SK-N-SH (cell line): ENCODE results near the gene UBE2E2. TPM values are rescaled to one million over a fixed set of nuclear protein-coding genes. Genes with fewer than 3 reads are reported as not detected.

Experiments
- CTCF ChIA-PET: fragments of 300-600, 350-600 bp; formaldehyde crosslinking; extraction: SDS; loops from one replicate; lab custom pipeline; 2021; lab: Yijun Ruan, JAX
- POLR2A ChIA-PET: fragments of 350-600 bp; sonication (Branson Sonifier 250); formaldehyde crosslinking; extraction: SDS; loops from one replicate; lab custom pipeline; 2020; ENCODE audit warnings: antibody characterized with exemption, inconsistent platforms; lab: Yijun Ruan, JAX
- DNase-seq: peaks from one replicate; pipeline ENCODE4 v3.0.0; 2012
- H2AFZ ChIP-seq: fragments of 200-600 bp; sonication (generic); 2 replicates; pipeline ENCODE4 v1.8.1; 2016; ENCODE audit warnings: antibody characterized with exemption, mild to moderate bottlenecking, low read depth
- H3F3A ChIP-seq: fragments of 200-600 bp; sonication (generic); replicated peaks from 2 replicates; pipeline ENCODE3; 2016; ENCODE audit warnings: antibody characterized with exemption, mild to moderate bottlenecking; ENCODE audit not compliant: insufficient read depth
- H3K27ac ChIP-seq, 2 experiments: fragments of 200-500 bp in 1 of 2; fragments of 200-600 bp in 1 of 2; sonication (Bioruptor generic) in 1 of 2; sonication (generic), shearing (Covaris generic) in 1 of 2; 2 replicates each; pipeline versions ENCODE4 v1.5.1 to v1.6.1; 2014 to 2016; ENCODE audit warnings: low read depth in 2 of 2, inconsistent platforms in 1 of 2, low read length in 1 of 2, mild to moderate bottlenecking in 1 of 2, mixed read lengths in 1 of 2
- H3K27me3 ChIP-seq: fragments of 200-600 bp; sonication (generic), shearing (Covaris generic); 2 replicates; pipeline ENCODE4 v1.6.1; 2016; ENCODE audit warnings: mixed run types; ENCODE audit not compliant: insufficient read depth
- H3K36me3 ChIP-seq, 2 experiments: fragments of 200-500 bp in 1 of 2; fragments of 200-600 bp in 1 of 2; sonication (Bioruptor generic) in 1 of 2; sonication (generic) in 1 of 2; replicated peaks in 1 of 2; 2 replicates each; pipeline versions ENCODE3 to v1.5.1; 2014 to 2016; ENCODE audit warnings: low read length in 1 of 2, mild to moderate bottlenecking in 1 of 2; ENCODE audit not compliant: insufficient read depth in 2 of 2, control insufficient read depth in 1 of 2
- H3K4me1 ChIP-seq, 2 experiments: fragments of 200-500 bp in 1 of 2; fragments of 200-600 bp in 1 of 2; sonication (Bioruptor generic) in 1 of 2; sonication (generic), shearing (Covaris generic) in 1 of 2; 2 replicates each; pipeline versions ENCODE4 v1.5.1 to v1.6.1; 2014 to 2016; ENCODE audit warnings: low read depth in 1 of 2, low read length in 1 of 2, mixed run types in 1 of 2; ENCODE audit not compliant: insufficient read depth in 2 of 2, control insufficient read depth in 1 of 2
- H3K4me2 ChIP-seq: fragments of 200-600 bp; sonication (generic), shearing (Covaris generic); 2 replicates; pipeline ENCODE4 v1.6.1; 2017; ENCODE audit warnings: mixed run types
- H3K4me3 ChIP-seq, 2 experiments: fragments of 200-500 bp in 1 of 2; fragments of 200-600 bp in 1 of 2; sonication (Bioruptor generic) in 1 of 2; sonication (generic), shearing (Covaris generic) in 1 of 2; 2 replicates each; pipeline versions ENCODE4 v1.5.1 to v1.8.1; 2014 to 2016; ENCODE audit warnings: low read depth in 2 of 2, inconsistent platforms in 1 of 2, low read length in 1 of 2, mild to moderate bottlenecking in 1 of 2, mixed read lengths in 1 of 2, moderate library complexity in 1 of 2
- H3K79me2 ChIP-seq: fragments of 200-600 bp; sonication (generic); 2 replicates; pipeline ENCODE4 v1.8.1; 2017; ENCODE audit warnings: mild to moderate bottlenecking; ENCODE audit not compliant: insufficient read depth
- H3K9ac ChIP-seq: fragments of 200-600 bp; sonication (generic); 2 replicates; pipeline ENCODE4 v1.6.1; 2017; ENCODE audit warnings: mixed run types
- H3K9me2 ChIP-seq: fragments of 200-600 bp; sonication (generic); 2 replicates; pipeline ENCODE4 v1.6.1; 2017; ENCODE audit warnings: mixed run types
- H3K9me3 ChIP-seq: fragments of 200-600 bp; sonication (generic); 2 replicates; pipeline ENCODE4 v1.6.1; 2017; ENCODE audit warnings: mixed run types, mild to moderate bottlenecking, moderate library complexity
- H4K20me1 ChIP-seq: fragments of 200-600 bp; sonication (generic); 2 replicates; pipeline ENCODE4 v1.6.1; 2017; ENCODE audit warnings: mild to moderate bottlenecking, mixed run types; ENCODE audit not compliant: insufficient read depth
- CTCF ChIP-seq: fragments of 200-600 bp; sonication (generic); IDR thresholded peaks from 2 replicates; pipeline ENCODE4 v1.6.1; 2017; ENCODE audit warnings: antibody characterized with exemption, mild to moderate bottlenecking, moderate library complexity
- FOXM1 ChIP-seq: IDR thresholded peaks from 2 replicates; pipeline ENCODE4 v1.4.0; 2012; ENCODE audit warnings: low read depth, mild to moderate bottlenecking
- GABPA ChIP-seq: IDR thresholded peaks from 2 replicates; pipeline ENCODE4 v1.4.0; 2012; ENCODE audit warnings: low read depth, mild to moderate bottlenecking
- IRF3 ChIP-seq: fragments of 150-350 bp; IDR thresholded peaks from 2 replicates; pipeline ENCODE4 v1.6.1; 2016; ENCODE audit warnings: mild to moderate bottlenecking, low read depth, low read length
- JUND ChIP-seq: IDR thresholded peaks from 2 replicates; pipeline ENCODE4 v1.4.0; 2012
- MAX ChIP-seq: IDR thresholded peaks from 2 replicates; pipeline ENCODE4 v1.4.0; 2012; ENCODE audit warnings: low read depth
- NRF1 ChIP-seq: IDR thresholded peaks from 2 replicates; pipeline ENCODE4 v1.6.1; 2012; ENCODE audit warnings: low read depth, mild to moderate bottlenecking, low read length
- PBX3 ChIP-seq: IDR thresholded peaks from 2 replicates; pipeline ENCODE4; 2012
- RAD21 ChIP-seq: IDR thresholded peaks from 2 replicates; pipeline ENCODE4 v1.6.1; 2012; ENCODE audit warnings: mild to moderate bottlenecking, low read length
- RCOR1 ChIP-seq: fragments of 150-350 bp; IDR thresholded peaks from 2 replicates; pipeline ENCODE4 v1.6.1; 2017; ENCODE audit warnings: antibody characterized with exemption, low read length
- SMC3 ChIP-seq: IDR thresholded peaks from 2 replicates; pipeline ENCODE4 v1.6.1; 2012; ENCODE audit warnings: low read depth, low read length, improper control_type of control experiment
- TAF1 ChIP-seq: IDR thresholded peaks from 2 replicates; pipeline ENCODE4 v1.6.1; 2012; ENCODE audit warnings: low read depth, mild to moderate bottlenecking, low read length, moderate library complexity, borderline replicate concordance
- TCF12 ChIP-seq: IDR thresholded peaks from 2 replicates; pipeline ENCODE4 v1.4.0; 2012
- USF1 ChIP-seq: IDR thresholded peaks from 2 replicates; pipeline ENCODE4 v1.4.0; 2012; ENCODE audit warnings: low read depth, borderline replicate concordance
- USF2 ChIP-seq: fragments of 150-350 bp; IDR thresholded peaks from 2 replicates; pipeline ENCODE4 v1.6.1; 2017; ENCODE audit warnings: antibody characterized with exemption, low read length, low read depth, borderline replicate concordance
- ZBTB33 ChIP-seq: IDR thresholded peaks from 2 replicates; pipeline ENCODE4 v1.4.0; 2012; ENCODE audit warnings: low read depth, borderline replicate concordance
- WGBS: methylation state at CpG from one replicate; pipeline ENCODE4 v1.1.6; 2017; ENCODE audit warnings: low lambda C conversion rate; 5-methylcytosine and 5-hydroxymethylcytosine counted together
- polyA plus RNA-seq, 3 experiments: library from polyadenylated mRNA; depleted of rRNA; stranded (reverse); fragments of >200 nt; gene quantifications; 2 replicates each; pipeline ENCODE4 v1.2.3, GENCODE V29; 2012

UBE2E2 gene
- polyA plus RNA-seq, 1 of the 3 experiments (the other 2 are of a cell fraction) = 46.4 TPM

- no peak for DNase-seq
- Histone ChIP-seq H3K36me3 (no peaks in the 10 kb centered on the region), H3K27ac (no peak overlapping the region), H3K79me2 (no peaks in the 10 kb centered on the region), H2AFZ (no peak overlapping the region), H3K9me3 (no peaks in the 10 kb centered on the region), H3K4me1 (no peaks in the 10 kb centered on the region; a peak in 1 of 4 replicates), H3K4me2 (no peak overlapping the region), H3F3A (no peaks in the 10 kb centered on the region), H3K9ac (no peak overlapping the region), H3K27me3 (no peaks in the 10 kb centered on the region), H3K4me3 (no peak overlapping the region), H3K9me2 (no peaks in the 10 kb centered on the region), H4K20me1 (no peaks in the 10 kb centered on the region)
- ChIA-PET CTCF (interaction anchor here (2.1 kb wide), 1 partner anchor 17 kb away, joined by 7 read pairs; no protein-coding TSS in a partner anchor), POLR2A (no interaction called here)
- WGBS = 100% methylated on average over 3 of the region's 3 CpGs
- no peak for TF ChIP-seq MAX
These were observed 222.3 kb downstream of the UBE2E2 start for GRCh38 chr3:23425410-23425809.

- Histone ChIP-seq H3K27me3 (no peaks in the 10 kb centered on the region), H3K4me2 (no peak overlapping the region), H3K4me3 (no peak overlapping the region), H3K27ac (peak overlapping the region in 1 of 2 experiments; percentile 10; a peak in 1 of 4 replicates), H3K9me2 (0 out of 2 replicates have a peak, but pooled peaks cover 3% of the 10 kb centered on the region), H3K36me3 (no peaks in the 10 kb centered on the region), H4K20me1 (no peaks in the 10 kb centered on the region), H2AFZ (no peak overlapping the region), H3F3A (peaks cover 7% of the 10 kb centered on the region), H3K4me1 (no peaks in the 10 kb centered on the region; a peak in 1 of 4 replicates), H3K9ac (no peak overlapping the region), H3K79me2 (peaks cover 8% of the 10 kb centered on the region; the same call in 1 of the 2 replicates), H3K9me3 (no peaks in the 10 kb centered on the region)
- ChIA-PET POLR2A (no interaction called here), CTCF (interaction anchor here (1.1 kb wide), 1 partner anchor 26 kb away, joined by 3 read pairs; no protein-coding TSS in a partner anchor)
- no peak for DNase-seq
- 88% methylated on average over 2 of the region's 2 CpGs for WGBS
- no peak for TF ChIP-seq RCOR1
- no peak for TF ChIP-seq SMC3
- no peak for TF ChIP-seq CTCF
- no peak for TF ChIP-seq JUND
- no peak for TF ChIP-seq USF2
- TF ChIP-seq PBX3 = no peak
- no peak for TF ChIP-seq TAF1
- TF ChIP-seq GABPA = no peak
- TF ChIP-seq USF1 = no peak
- no peak for TF ChIP-seq TCF12
- TF ChIP-seq RAD21 = no peak
- TF ChIP-seq IRF3 = no peak
- no peak for TF ChIP-seq FOXM1
- TF ChIP-seq ZBTB33 = no peak
- no peak for TF ChIP-seq NRF1
These were observed 227.8 kb downstream of the UBE2E2 start for GRCh38 chr3:23430781-23431398.
